ENCODE data around the gene EEFSEC. TPM values are rescaled to one million over a fixed set of nuclear protein-coding genes. Genes with fewer than 3 reads are reported as not detected.

Gene EEFSEC
- total RNA-seq, 3 donors from 2014 or later: 9.7 to 10.9 (median 10.8) TPM

DNA sequence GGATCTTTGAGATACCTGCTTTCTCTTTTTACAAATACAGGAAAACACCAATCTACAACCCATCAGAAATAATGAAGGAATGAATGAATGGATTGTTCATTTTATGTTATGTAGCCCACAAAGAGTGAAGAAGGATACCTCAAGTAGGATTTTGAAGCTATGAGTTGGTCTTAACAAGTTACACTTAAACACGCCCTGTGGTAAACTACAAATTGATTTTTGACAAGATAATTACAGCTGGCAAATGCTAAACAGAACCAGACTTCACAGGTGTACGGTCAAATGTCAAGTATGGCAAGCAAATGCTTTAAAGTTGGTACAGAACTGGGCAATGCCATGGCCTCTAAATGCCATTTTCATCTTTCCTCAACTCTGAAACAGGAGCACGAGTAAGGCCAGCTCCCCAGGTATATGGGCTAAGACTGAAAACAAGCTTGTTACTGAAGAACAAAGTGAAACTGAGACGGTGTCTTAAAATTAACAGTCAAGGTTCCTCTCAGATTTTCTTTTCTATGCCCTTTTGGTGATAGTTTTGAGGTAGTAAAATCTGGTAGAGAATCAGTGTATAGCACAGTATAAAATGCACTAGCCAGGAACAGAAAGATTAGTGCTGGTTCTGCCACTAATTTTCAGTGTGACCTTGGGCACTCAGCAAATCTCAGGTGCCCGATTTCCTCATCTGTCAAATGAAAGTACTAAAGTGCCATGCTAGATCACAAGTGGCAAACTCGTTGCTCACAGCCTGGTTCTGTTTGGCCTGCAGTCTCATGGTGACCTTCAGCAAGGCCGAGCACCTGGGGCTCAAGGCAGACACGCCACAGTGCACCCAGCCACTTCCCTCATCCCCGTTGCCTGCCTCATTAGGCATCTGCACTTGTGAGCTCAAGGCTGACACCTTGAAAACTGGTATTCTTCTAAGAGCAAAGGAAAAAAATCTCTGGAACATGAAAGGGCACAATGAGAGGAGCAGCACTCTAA is 39.2 kb upstream of the EEFSEC start:
- intact Hi-C loops (cut with DNase I, micrococcal nuclease): no loop called here

DNA sequence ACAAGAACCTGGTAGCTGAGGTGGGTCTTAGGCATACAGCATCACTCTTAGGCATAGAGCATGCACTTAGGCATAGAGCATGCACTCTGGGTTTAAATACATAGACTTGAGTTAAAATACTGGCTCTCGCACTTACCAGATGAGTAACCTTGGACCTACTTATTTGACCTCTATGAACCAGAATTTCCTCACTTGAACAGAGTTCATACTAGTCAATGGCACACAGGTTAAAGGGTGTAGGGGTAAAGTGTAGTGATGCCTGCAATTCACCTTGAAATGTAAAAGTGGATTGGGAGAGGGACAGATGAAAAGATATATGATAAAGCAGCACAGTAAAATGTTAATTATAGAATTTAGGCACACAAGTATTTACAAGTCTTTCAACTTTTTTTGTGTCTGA is 31.3 kb upstream of the EEFSEC start:
- ATAC-seq (no peak), DNase-seq (no peak)
- intact Hi-C loops (cut with DNase I, micrococcal nuclease): no loop called here
- no peaks in the 10 kb centered on the region for H3K36me3 ChIP-seq (ENCODE audit: low read depth)
- no peaks in the 10 kb centered on the region for H3K9me3 ChIP-seq
- TF ChIP-seq, protein P1, sequence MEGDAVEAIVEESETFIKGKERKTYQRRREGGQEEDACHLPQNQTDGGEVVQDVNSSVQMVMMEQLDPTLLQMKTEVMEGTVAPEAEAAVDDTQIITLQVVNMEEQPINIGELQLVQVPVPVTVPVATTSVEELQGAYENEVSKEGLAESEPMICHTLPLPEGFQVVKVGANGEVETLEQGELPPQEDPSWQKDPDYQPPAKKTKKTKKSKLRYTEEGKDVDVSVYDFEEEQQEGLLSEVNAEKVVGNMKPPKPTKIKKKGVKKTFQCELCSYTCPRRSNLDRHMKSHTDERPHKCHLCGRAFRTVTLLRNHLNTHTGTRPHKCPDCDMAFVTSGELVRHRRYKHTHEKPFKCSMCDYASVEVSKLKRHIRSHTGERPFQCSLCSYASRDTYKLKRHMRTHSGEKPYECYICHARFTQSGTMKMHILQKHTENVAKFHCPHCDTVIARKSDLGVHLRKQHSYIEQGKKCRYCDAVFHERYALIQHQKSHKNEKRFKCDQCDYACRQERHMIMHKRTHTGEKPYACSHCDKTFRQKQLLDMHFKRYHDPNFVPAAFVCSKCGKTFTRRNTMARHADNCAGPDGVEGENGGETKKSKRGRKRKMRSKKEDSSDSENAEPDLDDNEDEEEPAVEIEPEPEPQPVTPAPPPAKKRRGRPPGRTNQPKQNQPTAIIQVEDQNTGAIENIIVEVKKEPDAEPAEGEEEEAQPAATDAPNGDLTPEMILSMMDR (IDR thresholded peaks at IDR 0.05): no peak
- no peak overlapping the region for H3K4me3 ChIP-seq
- H3K4me1 ChIP-seq (ENCODE audit: low read depth): peaks cover 6% of the 10 kb centered on the region

More for the DNA sequence above, 39.2 kb upstream of the EEFSEC start:
- Histone ChIP-seq H3K9me3 (no peaks in the 10 kb centered on the region), H3K4me3 (no peak overlapping the region), H3K36me3 (ENCODE audit: low read depth) (no peaks in the 10 kb centered on the region), H3K4me1 (ENCODE audit: low read depth) (no peaks in the 10 kb centered on the region)
- TF ChIP-seq, protein P1 (IDR thresholded peaks at IDR 0.05): no peak
- no peak for DNase-seq
- peak; percentile 23 for ATAC-seq

GRCh38 chr3:128123156-128123537 is 30.1 kb upstream of the EEFSEC start:
- TF ChIP-seq, protein P1 (IDR thresholded peaks at IDR 0.05): no peak
- no peak for ATAC-seq
- DNase-seq: no peak
- peak overlapping the region; percentile 76 for H3K4me3 ChIP-seq
- no peaks in the 10 kb centered on the region for H3K36me3 ChIP-seq (ENCODE audit: low read depth)
- no peaks in the 10 kb centered on the region for H3K9me3 ChIP-seq
- peaks cover 6% of the 10 kb centered on the region for H3K4me1 ChIP-seq (ENCODE audit: low read depth)
- intact Hi-C loops (cut with DNase I, micrococcal nuclease): no loop called here

DNA sequence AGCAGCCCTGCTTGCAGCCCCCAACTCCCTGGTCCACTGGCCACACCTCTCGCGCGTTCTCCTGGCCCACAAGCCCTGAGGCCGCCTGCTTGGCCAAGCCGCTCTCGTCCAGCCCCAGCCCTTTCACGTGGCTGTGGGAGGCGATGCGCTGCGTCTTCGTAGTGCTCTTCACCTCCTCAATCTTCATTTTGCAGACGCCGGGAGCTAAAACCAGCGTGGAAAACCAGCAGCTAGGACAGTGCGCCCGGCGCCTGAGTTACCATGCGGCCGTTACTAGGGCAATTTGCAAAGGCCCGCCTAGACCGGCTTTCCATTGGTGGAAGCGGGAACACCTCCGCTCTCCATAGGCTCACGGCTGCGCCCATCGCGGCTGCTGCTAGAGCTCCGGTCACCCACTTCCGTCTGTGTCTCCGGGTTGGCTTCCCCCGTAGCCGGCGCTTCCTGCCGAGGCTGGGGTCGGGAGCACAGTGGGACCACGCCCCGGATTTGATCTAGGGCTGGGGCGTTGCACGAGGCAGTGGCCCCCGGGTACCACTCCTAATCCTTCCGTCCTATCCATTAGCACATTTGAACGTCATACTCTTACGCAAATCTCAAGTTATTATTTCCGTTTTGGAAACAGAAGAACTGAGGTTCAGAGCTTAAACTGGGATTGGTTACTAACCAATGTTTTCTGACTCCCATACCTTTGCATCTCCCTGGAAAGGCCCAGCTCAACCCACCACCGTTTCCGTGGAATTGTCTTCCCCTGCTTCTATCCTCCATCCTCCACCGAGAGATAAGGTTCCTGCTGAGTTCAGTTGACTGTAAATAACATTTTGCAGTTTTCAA is 29.5 kb upstream of the EEFSEC start, which contains the start of gene RUVBL1:
RUVBL1 (minus strand) TSS at position 275 of the 831 bp plus-strand sequence; CDS start at position 187, 88 bp downstream.
- ATAC-seq: peak; percentile 100
- TF ChIP-seq, protein P1 (IDR thresholded peaks at IDR 0.05): no peak
- intact Hi-C loops (cut with DNase I, micrococcal nuclease): no loop called here

DNA sequence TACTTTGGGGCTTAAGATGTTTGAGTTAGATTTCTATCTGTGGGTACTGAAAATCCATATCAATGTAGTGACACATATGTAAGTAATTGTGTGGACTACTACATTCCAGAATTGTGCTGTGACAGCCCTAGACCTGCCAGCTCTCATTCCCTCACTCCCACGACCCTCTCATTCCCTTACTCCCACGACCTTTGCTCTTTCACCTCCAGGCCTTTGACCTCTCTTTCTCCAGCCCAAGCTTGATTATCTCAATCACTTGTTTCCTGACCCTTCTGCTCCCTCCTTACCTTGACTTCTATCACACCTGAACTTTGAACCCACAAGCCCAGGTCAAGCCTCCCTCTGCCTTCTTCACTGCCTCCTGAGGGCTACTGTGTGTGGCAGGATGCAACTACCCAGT is 26.0 kb upstream of the EEFSEC start:
- TF ChIP-seq, protein P1 (IDR thresholded peaks at IDR 0.05): no peak
- Histone ChIP-seq H3K9me3 (no peaks in the 10 kb centered on the region), H3K4me3 (no peak overlapping the region), H3K4me1 (ENCODE audit: low read depth) (peaks cover 6% of the 10 kb centered on the region), H3K36me3 (ENCODE audit: low read depth) (no peaks in the 10 kb centered on the region)
- intact Hi-C loops (cut with DNase I, micrococcal nuclease): no loop called here
- no peak for DNase-seq
- no peak for ATAC-seq

More for the DNA sequence above, 29.5 kb upstream of the EEFSEC start, which contains the start of gene RUVBL1:
- peaks cover 6% of the 10 kb centered on the region for H3K4me1 ChIP-seq (ENCODE audit: low read depth)
- no peaks in the 10 kb centered on the region for H3K9me3 ChIP-seq
- peak; percentile 97 to 98 (median 97) for DNase-seq
- H3K4me3 ChIP-seq: peak within 1 kb of the TSS; percentile 76
- no peaks in the 10 kb centered on the region for H3K36me3 ChIP-seq (ENCODE audit: low read depth)

Measured in mucosa of descending colon (tissue), 3 donors.